Heart left ventricle (tissue), 16 donors: ENCODE data around the gene LCN2. TPM values are rescaled to one million over a fixed set of nuclear protein-coding genes. Genes with fewer than 3 reads are reported as not detected.
A peak's percentile ranks its signal among the peaks of the same experiment; 100 is the strongest.

Experiments used
- ATAC-seq, 4 donors: fragments of 200-7000 bp; cut with Tn5 transposase; one replicate each; pipeline ENCODE4 v1.9.1; 2020 to 2022; ENCODE audit warnings: moderate library complexity in 4 of 4, mild to moderate bottlenecking in 3 of 4, moderate number of reproducible peaks in 1 of 4
- DNase-seq, 5 donors: peaks; one replicate each; pipeline ENCODE4 v3.0.0-alpha.2; 2020
- H3K27ac ChIP-seq, 12 donors: fragments of 200-600 bp; sonication (generic) in 4 of 12; one replicate each; pipeline versions ENCODE4 v1.5.0 to v1.8.0; 2016 to 2022; ENCODE audit warnings: mild to moderate bottlenecking in 2 of 12
- H3K27me3 ChIP-seq, 9 donors: fragments of 200-600 bp; sonication (generic) in 2 of 9; one replicate each; pipeline versions ENCODE4 v1.5.1 to v1.8.0; 2016 to 2022; ENCODE audit warnings: mild to moderate bottlenecking in 3 of 9
- H3K36me3 ChIP-seq, 9 donors: fragments of 200-600 bp; sonication (generic) in 2 of 9; one replicate each; pipeline versions ENCODE4 v1.5.0 to v1.8.0; 2018 to 2022; ENCODE audit warnings: mild to moderate bottlenecking in 2 of 9
- H3K4me1 ChIP-seq, 12 donors: fragments of 200-600 bp; sonication (generic) in 4 of 12; one replicate each; pipeline versions ENCODE4 v1.5.0 to v1.8.0; 2016 to 2022; ENCODE audit warnings: mild to moderate bottlenecking in 3 of 12
- H3K4me3 ChIP-seq, 12 donors: fragments of 200-600 bp; sonication (generic) in 4 of 12; one replicate each; pipeline versions ENCODE4 v1.5.0 to v1.8.0; 2017 to 2022; ENCODE audit warnings: mild to moderate bottlenecking in 9 of 12, moderate library complexity in 4 of 12
- H3K9me3 ChIP-seq, 12 donors: fragments of 200-600 bp; sonication (generic) in 4 of 12; one replicate each; pipeline versions ENCODE4 v1.5.0 to v1.8.0; 2016 to 2022; ENCODE audit warnings: mild to moderate bottlenecking in 1 of 12
- CTCF ChIP-seq, 12 donors: fragments of 200-600 bp; sonication (generic) in 4 of 12; IDR thresholded peaks; one replicate each; pipeline versions ENCODE4 v1.5.0 to v1.8.0; 2018 to 2022; ENCODE audit warnings: antibody characterized with exemption in 12 of 12, mild to moderate bottlenecking in 5 of 12
- POLR2A ChIP-seq, 2 donors: fragments of 450-650 bp; IDR thresholded peaks; one replicate each; pipeline ENCODE4 v1.6.1; 2017; ENCODE audit warnings: antibody characterized with exemption in 2 of 2, mild to moderate bottlenecking in 2 of 2, moderate library complexity in 2 of 2
- WGBS, 4 donors: extraction: QIAGEN DNeasy Blood & Tissue Kit in 2 of 4; methylation state at CpG; one replicate each; pipeline versions ENCODE4 v1.1.5 to v1.1.7; 2013 to 2018; 5-methylcytosine and 5-hydroxymethylcytosine counted together
- intact Hi-C, 10 donors: fragments of 100-400 bp; cut with DNase I; formaldehyde crosslinking; loops; one replicate each; pipeline versions ENCODE4 v1.11.1 to v1.14.2; 2022
- polyA plus RNA-seq, 2 donors: library from polyadenylated mRNA; stranded (reverse); fragments of 200-250 nt; gene quantifications; one replicate each; pipeline ENCODE4 v1.2.3, GENCODE V29; 2013
- total RNA-seq, 9 donors: library from RNA; depleted of rRNA in 2 of 9; stranded (reverse); fragments of >200 nt in 2 of 9; fragmentation: NEBNext Ultra II Directional in 3 of 9; extraction: Animal tissue kit (Norgen Biotek cat#: 25700) in 3 of 9; gene quantifications; one replicate each; pipeline versions ENCODE4 v1.1.0 to v1.2.4, GENCODE V29; 2016 to 2023
- donor health status: ischemic (EF 13 %, LVEDD 7.1; RV severe dilation, severe dysfunction).
- donor health status: healthy with polysubstance abuse.
- donor health status: DM: no; HTN: yes; CAD: no.
- donor health status: DM: no; HTN: no; CAD: no.
- donor health status: ischemic (EF 25% LVEDD 6.9; RV normal size, moderate dysfunction).
- donor health status: ischemic (EF 25% LVEDD 5.7; RV mildly dilated, moderate dysfunction).
- donor health status: healthy.
- donor health status: DM: yes; HTN: yes; CAD: no.
- donor health status: ischemic (EF 35%, LVEDD 5.7; RV mildly dilated, moderate dysfunction).
- donor health status: nonischemic (EF 11% LVEDD 7.7; RV severe dilation, severe dysfunction).
- donor health status: DM: yes; HTN: yes; CAD: no.
- donor health status: PGD.
- donor health status: ischemic (EF 29% LVEDD 5.4; RV normal size, mild dysfunction).
- donor health status: nonischemic (EF 23%, LVEDD 6.1; RV moderate dilation, normal function).

Gene LCN2
- total and polyA plus RNA-seq, 11 donors, result 1.1 to 5.8 TPM; not detected in 9

- Histone ChIP-seq H3K27me3 (no peaks in the 10 kb centered on the region), H3K4me1 (peaks cover 0 to 23% (median 6%) of the 10 kb centered on the region in 12 donors), H3K9me3 (no peaks in the 10 kb centered on the region), H3K36me3 (no peaks in the 10 kb centered on the region), H3K4me3 (peak overlapping the region in 2 of 12 donors; percentile 7 to 17), H3K27ac (peak overlapping the region in 2 of 12 donors; percentile 17 to 34)
- WGBS, 4 donors, result 54 to 59% (median 58%) methylated on average over 10 to 11 of the region's 11 CpGs
- no peak for ATAC-seq
- TF ChIP-seq CTCF (IDR thresholded peaks at IDR 0.05) (no peak), POLR2A (IDR thresholded peaks at IDR 0.05) (no peak)
- peak in 2 of 5 donors; percentile 7 to 33 for DNase-seq
- intact Hi-C loops, result no loop called here
These were observed 819 bp downstream of the LCN2 start for GRCh38 chr9:128149951-128150593.

GRCh38 chr9:128150594-128151308, 1.5 kb downstream of the LCN2 start:
- DNase-seq, result peak in 2 of 5 donors; percentile 48 to 56
- peak overlapping the region in 1 of 12 donors; percentile 34 for H3K27ac ChIP-seq
- no peaks in the 10 kb centered on the region for H3K9me3 ChIP-seq
- H3K27me3 ChIP-seq, result no peaks in the 10 kb centered on the region
- TF ChIP-seq POLR2A (IDR thresholded peaks at IDR 0.05) (no peak), CTCF (IDR thresholded peaks at IDR 0.05) (peak in 9 of 12 donors; percentile 15 to 38 (median 27))
- peak overlapping the region in 1 of 12 donors; percentile 7 for H3K4me3 ChIP-seq
- no peaks in the 10 kb centered on the region for H3K36me3 ChIP-seq
- H3K4me1 ChIP-seq, result peaks cover 0 to 23% (median 6%) of the 10 kb centered on the region in 12 donors
- intact Hi-C loops, result no loop called here
- ATAC-seq, result peak; percentile 8 to 44 (median 32)
- WGBS, 4 donors, result 73 to 78% (median 76%) methylated on average over 19 of the region's 19 CpGs

GRCh38 chr9:128151309-128152132, 2.3 kb downstream of the LCN2 start:
- intact Hi-C loops, result no loop called here
- peaks cover 0 to 23% (median 6%) of the 10 kb centered on the region in 12 donors for H3K4me1 ChIP-seq
- ATAC-seq (no peak), DNase-seq (peak in 2 of 5 donors; percentile 14 to 53)
- H3K36me3 ChIP-seq, result no peaks in the 10 kb centered on the region
- H3K27ac ChIP-seq, result no peak overlapping the region
- no peak overlapping the region for H3K4me3 ChIP-seq
- WGBS, 4 donors, result 86 to 94% (median 93%) methylated on average over 14 to 18 of the region's 18 CpGs
- H3K9me3 ChIP-seq, result no peaks in the 10 kb centered on the region
- TF ChIP-seq POLR2A (IDR thresholded peaks at IDR 0.05) (no peak), CTCF (IDR thresholded peaks at IDR 0.05) (no peak)
- no peaks in the 10 kb centered on the region for H3K27me3 ChIP-seq
